GM18868 (cell line): ENCODE results near the gene STARD3NL.
"Not testable (repeated sequence)": the region's sequence is repeated elsewhere in the genome, so short reads cannot be mapped to it uniquely, and the experiment has no call there.

Experiments used
- ATAC-seq: cut with Tn5 transposase; IDR thresholded peaks from one replicate; pipeline ENCODE4 v1.9.1; 2021; ENCODE audit warnings: mild to moderate bottlenecking, moderate library complexity; ENCODE audit not compliant: unreplicated experiment

STARD3NL gene

GRCh38 chr7:38220452-38220851 is 42.4 kb downstream of the STARD3NL start:
- peak; percentile 72 for ATAC-seq

- peak; percentile 72 for ATAC-seq
Observed at GRCh38 chr7:38222481-38223096, 44.5 kb downstream of the STARD3NL start.

GRCh38 chr7:38223306-38223705 is 45.3 kb downstream of the STARD3NL start:
- ATAC-seq = no peak

- ATAC-seq = no peak
Observed at GRCh38 chr7:38224392-38224791, 46.3 kb downstream of the STARD3NL start.

GRCh38 chr7:38229386-38229785 is 51.3 kb downstream of the STARD3NL start:
- no peak for ATAC-seq

GRCh38 chr7:38229884-38230642 is 52.0 kb downstream of the STARD3NL start:
- no peak for ATAC-seq

GRCh38 chr7:38232502-38233366 is 54.7 kb downstream of the STARD3NL start:
- ATAC-seq = peak; percentile 92

GRCh38 chr7:38234759-38235158 is 56.7 kb downstream of the STARD3NL start:
- not testable (repeated sequence) for ATAC-seq

GRCh38 chr7:38235606-38236005 is 57.6 kb downstream of the STARD3NL start:
- no peak for ATAC-seq

GRCh38 chr7:38239129-38239528 is 61.1 kb downstream of the STARD3NL start:
- not testable (repeated sequence) for ATAC-seq

- no peak for ATAC-seq
Observed at GRCh38 chr7:38241071-38241470, 63.0 kb downstream of the STARD3NL start.

GRCh38 chr7:38242814-38243213 is 64.8 kb downstream of the STARD3NL start:
- no peak for ATAC-seq

GRCh38 chr7:38243345-38243744 is 65.3 kb downstream of the STARD3NL start:
- not testable (repeated sequence) for ATAC-seq

- no peak for ATAC-seq
Observed at GRCh38 chr7:38244516-38244915, 66.5 kb downstream of the STARD3NL start.

- ATAC-seq = peak; percentile 47
Observed at GRCh38 chr7:38245409-38245977, 67.4 kb downstream of the STARD3NL start.

GRCh38 chr7:38248069-38248567 is 70.1 kb downstream of the STARD3NL start:
- ATAC-seq = no peak

- peak; percentile 83 for ATAC-seq
Observed at GRCh38 chr7:38249849-38250248, 71.8 kb downstream of the STARD3NL start.

GRCh38 chr7:38257350-38257677 is 79.3 kb downstream of the STARD3NL start:
- ATAC-seq = no peak

- ATAC-seq = not testable (repeated sequence)
Observed at GRCh38 chr7:38259157-38259556, 81.1 kb downstream of the STARD3NL start.

- ATAC-seq = not testable (repeated sequence)
Observed at GRCh38 chr7:38261601-38262000, 83.6 kb downstream of the STARD3NL start.

- not testable (repeated sequence) for ATAC-seq
Observed at GRCh38 chr7:38262026-38262425, 84.0 kb downstream of the STARD3NL start.
